OCI-LY3 (cell line): ENCODE measurements around the gene DOCK10.

Experiments
- H2AFZ ChIP-seq: fragments of 200-600, 300-600 bp; shearing (Covaris generic); 2 replicates; pipeline ENCODE4 v1.6.0; 2014; ENCODE audit warnings: antibody characterized with exemption, low read depth, low read length
- H3K27ac ChIP-seq: fragments of 200-600, 300-600 bp; sonication (generic); 2 replicates; pipeline ENCODE4 v1.5.1; 2014; ENCODE audit warnings: mild to moderate bottlenecking, low read length, moderate library complexity, mixed read lengths
- H3K27me3 ChIP-seq: fragments of 200-600, 300-600 bp; sonication (generic); 2 replicates; pipeline ENCODE4 v1.6.1; 2014; ENCODE audit warnings: low read depth, low read length, mixed read lengths
- H3K36me3 ChIP-seq: fragments of 200-600, 300-600 bp; sonication (generic); replicated peaks from 2 replicates; pipeline ENCODE3; 2014; ENCODE audit warnings: low read depth, low read length, mixed read lengths
- H3K4me1 ChIP-seq: fragments of 300-600, 200-600 bp; sonication (generic); 2 replicates; pipeline ENCODE4 v1.6.1; 2014; ENCODE audit warnings: low read length, mixed read lengths
- H3K4me2 ChIP-seq: fragments of 200-600, 300-600 bp; sonication (generic); 2 replicates; pipeline ENCODE4 v1.6.1; 2014; ENCODE audit warnings: low read length, mixed read lengths
- H3K4me3 ChIP-seq: fragments of 300-600, 200-600 bp; sonication (generic); 2 replicates; pipeline ENCODE4 v1.5.1; 2014; ENCODE audit warnings: antibody characterized with exemption, mild to moderate bottlenecking, low read length, moderate library complexity
- H3K79me2 ChIP-seq: fragments of 300-600, 200-600 bp; shearing (Covaris generic); 2 replicates; pipeline ENCODE4 v1.6.1; 2014; ENCODE audit warnings: mild to moderate bottlenecking, low read length, mixed read lengths
- H3K9ac ChIP-seq: fragments of 300-600, 200-600 bp; shearing (Covaris generic); 2 replicates; pipeline ENCODE4 v1.6.0; 2014; ENCODE audit warnings: mild to moderate bottlenecking, low read length, moderate library complexity
- H3K9me3 ChIP-seq: fragments of 200-600, 300-600 bp; shearing (Covaris generic); 2 replicates; pipeline ENCODE4 v1.6.1; 2014; ENCODE audit warnings: low read length, mixed read lengths; ENCODE audit not compliant: insufficient read depth
- H4K20me1 ChIP-seq: fragments of 200-600, 300-600 bp; sonication (generic); 2 replicates; pipeline ENCODE4 v1.6.1; 2016; ENCODE audit warnings: low read length, mixed read lengths; ENCODE audit not compliant: insufficient read depth
- EZH2phosphoT487 ChIP-seq: fragments of 200-600 bp; shearing (Covaris generic); IDR thresholded peaks from 2 replicates; pipeline ENCODE4 v1.6.1; 2018; ENCODE audit warnings: antibody characterized with exemption, mixed run types, low read depth
- TF ChIP-seq, protein P1 (sequence below): fragments of 200-600, 300-600 bp; sonication (generic); IDR thresholded peaks from 2 replicates; pipeline ENCODE4 v1.5.1; 2014; ENCODE audit warnings: antibody characterized with exemption, low read length, low read depth

DOCK10 gene

DNA sequence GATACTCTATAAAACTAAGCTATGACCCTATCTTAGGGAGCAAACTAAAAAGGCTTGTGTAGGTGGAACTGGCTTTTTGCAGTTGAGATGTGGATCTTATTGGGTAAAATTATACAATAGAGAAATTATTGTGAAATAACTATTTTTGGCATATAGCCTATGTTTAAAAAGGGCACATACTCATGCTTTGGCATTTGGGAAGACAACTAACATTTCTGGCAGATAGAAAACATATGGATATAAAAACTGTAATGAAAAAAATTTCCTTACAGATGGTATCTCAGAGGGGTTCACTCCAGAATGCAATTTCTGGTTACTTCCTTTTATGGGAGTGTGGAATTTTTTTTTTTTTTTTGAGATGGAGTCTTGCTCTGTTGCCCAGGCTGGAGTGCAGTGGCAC, 206.0 kb downstream of the DOCK10 start:
- Histone ChIP-seq H3K4me1 (no peaks in the 10 kb centered on the region), H3K4me2 (no peak overlapping the region), H4K20me1 (no peaks in the 10 kb centered on the region), H3K9ac (no peak overlapping the region), H3K4me3 (no peak overlapping the region), H3K27me3 (no peaks in the 10 kb centered on the region), H3K36me3 (peaks cover 39% of the 10 kb centered on the region), H3K9me3 (no peaks in the 10 kb centered on the region), H3K27ac (no peak overlapping the region), H2AFZ (no peak overlapping the region), H3K79me2 (no peaks in the 10 kb centered on the region)
- no peak for TF ChIP-seq EZH2phosphoT487
- TF ChIP-seq, protein P1, sequence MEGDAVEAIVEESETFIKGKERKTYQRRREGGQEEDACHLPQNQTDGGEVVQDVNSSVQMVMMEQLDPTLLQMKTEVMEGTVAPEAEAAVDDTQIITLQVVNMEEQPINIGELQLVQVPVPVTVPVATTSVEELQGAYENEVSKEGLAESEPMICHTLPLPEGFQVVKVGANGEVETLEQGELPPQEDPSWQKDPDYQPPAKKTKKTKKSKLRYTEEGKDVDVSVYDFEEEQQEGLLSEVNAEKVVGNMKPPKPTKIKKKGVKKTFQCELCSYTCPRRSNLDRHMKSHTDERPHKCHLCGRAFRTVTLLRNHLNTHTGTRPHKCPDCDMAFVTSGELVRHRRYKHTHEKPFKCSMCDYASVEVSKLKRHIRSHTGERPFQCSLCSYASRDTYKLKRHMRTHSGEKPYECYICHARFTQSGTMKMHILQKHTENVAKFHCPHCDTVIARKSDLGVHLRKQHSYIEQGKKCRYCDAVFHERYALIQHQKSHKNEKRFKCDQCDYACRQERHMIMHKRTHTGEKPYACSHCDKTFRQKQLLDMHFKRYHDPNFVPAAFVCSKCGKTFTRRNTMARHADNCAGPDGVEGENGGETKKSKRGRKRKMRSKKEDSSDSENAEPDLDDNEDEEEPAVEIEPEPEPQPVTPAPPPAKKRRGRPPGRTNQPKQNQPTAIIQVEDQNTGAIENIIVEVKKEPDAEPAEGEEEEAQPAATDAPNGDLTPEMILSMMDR, result no peak

DNA sequence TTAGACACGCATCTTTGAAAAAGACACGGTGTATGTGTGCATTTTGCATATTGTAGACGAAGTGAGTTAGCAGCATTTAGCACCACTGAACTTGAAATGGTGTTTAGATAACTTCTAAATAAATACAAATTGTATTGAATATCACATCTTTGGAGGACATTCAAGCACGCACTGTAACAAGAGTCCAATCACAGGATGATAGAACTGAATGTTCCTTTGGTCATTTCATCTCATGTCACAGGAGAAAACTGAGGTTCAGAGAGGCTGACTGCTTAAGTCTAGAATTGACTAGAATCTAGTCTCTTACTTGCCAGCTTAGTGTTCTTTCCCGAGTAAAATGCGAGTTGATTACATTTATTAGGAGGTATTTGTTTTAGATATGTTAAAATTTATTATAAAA, 206.9 kb downstream of the DOCK10 start:
- peaks cover 37% of the 10 kb centered on the region for H3K36me3 ChIP-seq
- H2AFZ ChIP-seq, result no peak overlapping the region
- no peak overlapping the region for H3K27ac ChIP-seq
- TF ChIP-seq, protein P1, result no peak
- TF ChIP-seq EZH2phosphoT487, result no peak
- no peak overlapping the region for H3K4me3 ChIP-seq
- H3K27me3 ChIP-seq, result no peaks in the 10 kb centered on the region
- no peaks in the 10 kb centered on the region for H4K20me1 ChIP-seq
- H3K9ac ChIP-seq, result no peak overlapping the region
- H3K9me3 ChIP-seq, result no peaks in the 10 kb centered on the region
- H3K79me2 ChIP-seq, result no peaks in the 10 kb centered on the region
- H3K4me1 ChIP-seq, result no peaks in the 10 kb centered on the region
- H3K4me2 ChIP-seq, result no peak overlapping the region

DNA sequence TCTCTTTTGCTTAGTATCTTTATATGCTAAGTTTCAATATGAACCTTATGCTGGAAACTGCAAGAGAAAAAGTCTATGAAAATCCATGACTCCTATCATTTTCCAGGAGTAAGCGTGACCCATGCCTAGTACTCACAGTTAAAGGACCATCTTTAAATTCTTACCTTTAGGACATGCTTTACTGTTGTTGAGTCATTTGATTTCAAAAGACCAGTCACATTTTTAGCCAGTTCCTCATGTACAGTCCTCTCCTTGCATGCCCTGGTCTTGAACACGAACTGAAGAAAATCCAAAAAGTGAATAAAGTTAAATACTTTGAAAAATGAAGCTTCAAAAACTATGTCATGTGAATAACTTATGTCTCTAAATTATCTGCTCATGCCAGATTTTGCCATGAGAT, 208.3 kb downstream of the DOCK10 start:
- H3K27me3 ChIP-seq, result no peaks in the 10 kb centered on the region
- H3K9me3 ChIP-seq, result no peaks in the 10 kb centered on the region
- no peak overlapping the region for H3K9ac ChIP-seq
- no peaks in the 10 kb centered on the region for H3K4me1 ChIP-seq
- no peaks in the 10 kb centered on the region for H3K79me2 ChIP-seq
- peaks cover 37% of the 10 kb centered on the region for H3K36me3 ChIP-seq
- no peak overlapping the region for H3K4me2 ChIP-seq
- no peak overlapping the region for H3K27ac ChIP-seq
- no peak overlapping the region for H3K4me3 ChIP-seq
- H2AFZ ChIP-seq, result no peak overlapping the region
- H4K20me1 ChIP-seq, result no peaks in the 10 kb centered on the region
- TF ChIP-seq, protein P1, result no peak
- TF ChIP-seq EZH2phosphoT487, result no peak

DNA sequence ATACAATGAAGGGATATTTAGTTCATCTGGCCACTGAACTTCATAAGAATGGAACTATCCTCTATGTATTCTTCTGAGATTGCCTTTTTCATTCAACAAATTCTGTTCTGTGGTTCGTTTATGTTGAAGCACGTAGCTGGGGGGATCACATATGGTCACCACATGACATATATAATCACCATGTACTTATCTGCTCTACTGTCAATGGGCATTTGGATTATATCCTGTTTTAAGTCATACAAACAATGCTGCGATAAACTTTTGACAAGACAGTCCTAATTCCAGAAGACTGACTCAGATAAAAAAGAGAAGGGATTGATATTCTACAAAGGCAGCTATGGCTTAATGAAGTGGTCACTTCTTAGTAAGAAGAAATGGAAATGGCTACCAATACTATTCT, 210.1 kb downstream of the DOCK10 start:
- no peak overlapping the region for H3K9ac ChIP-seq
- TF ChIP-seq, protein P1, result no peak
- TF ChIP-seq EZH2phosphoT487, result no peak
- no peak overlapping the region for H3K4me3 ChIP-seq
- no peak overlapping the region for H2AFZ ChIP-seq
- H3K27me3 ChIP-seq, result no peaks in the 10 kb centered on the region
- H3K4me2 ChIP-seq, result no peak overlapping the region
- H3K79me2 ChIP-seq, result no peaks in the 10 kb centered on the region
- no peak overlapping the region for H3K27ac ChIP-seq
- H4K20me1 ChIP-seq, result no peaks in the 10 kb centered on the region
- no peaks in the 10 kb centered on the region for H3K9me3 ChIP-seq
- H3K36me3 ChIP-seq, result peaks cover 33% of the 10 kb centered on the region
- no peaks in the 10 kb centered on the region for H3K4me1 ChIP-seq
